HCT116 (cell line): ENCODE data around the gene ITPR2. TPM values are rescaled to one million over a fixed set of nuclear protein-coding genes. Genes with fewer than 3 reads are reported as not detected.
A peak's percentile ranks its signal among the peaks of the same experiment; 100 is the strongest.

Experiments used
- ATAC-seq: fragments of 200-7000 bp; cut with Tn5 transposase; 2 replicates; pipeline ENCODE4 v1.9.1; 2020; ENCODE audit warnings: mild to moderate bottlenecking, moderate library complexity
- BruUV-seq: library from RNA; stranded (reverse); fragments of 400-500 nt; replicated peaks from 2 replicates; lab custom pipeline; 2021; lab: Mats Ljungman, UMichigan
- CTCF ChIA-PET: fragments of 300-600 bp; sonication (Branson Sonifier 250); formaldehyde crosslinking; loops from one replicate; lab custom pipeline; 2021; ENCODE audit warnings: antibody characterized with exemption; lab: Charles Lee
- POLR2A ChIA-PET: fragments of 300-600, 350-600 bp; sonication (Branson Sonifier 250); formaldehyde crosslinking; loops from one replicate; lab custom pipeline; 2021; ENCODE audit warnings: antibody characterized with exemption; lab: Charles Lee
- RAD21 ChIA-PET, 2 experiments: fragments of 300-600 bp; sonication (Branson Sonifier 250); formaldehyde crosslinking; loops; one replicate each; lab custom pipeline; 2023; ENCODE audit warnings: low total read pairs in 2 of 2; ENCODE audit not compliant: uncharacterized antibody in 2 of 2, unreplicated experiment in 2 of 2, low non-redundant PET in 1 of 2; lab: Charles Lee
- DNase-seq: peaks from one replicate; pipeline ENCODE4 v3.0.0-alpha.2; 2010; ENCODE audit warnings: low read depth, low spot score
- H2AFZ ChIP-seq: fragments of 200-600 bp; shearing (Covaris generic), sonication (generic); 2 replicates; pipeline ENCODE4 v1.6.1; 2017; ENCODE audit warnings: low read depth, mixed run types, mixed read lengths, antibody characterized with exemption, low read length; ENCODE audit not compliant: poor library complexity, severe bottlenecking
- H3K27ac ChIP-seq: 2 replicates; pipeline ENCODE4 v1.5.1; 2012; ENCODE audit warnings: low read depth, low read length
- H3K27me3 ChIP-seq: fragments of 200-600 bp; sonication (generic); 2 replicates; pipeline ENCODE4 v1.6.1; 2016; ENCODE audit warnings: mixed run types, low read length, mixed read lengths; ENCODE audit not compliant: insufficient read depth
- H3K36me3 ChIP-seq, 2 experiments: fragments of 200-500 bp in 1 of 2; fragments of 200-600 bp in 1 of 2; sonication (Bioruptor generic) in 1 of 2; sonication (generic) in 1 of 2; 2 replicates each; pipeline versions ENCODE4 v1.5.1 to v1.6.1; 2014 to 2016; ENCODE audit warnings: low read length in 2 of 2, inconsistent platforms in 1 of 2, mixed read lengths in 1 of 2, mixed run types in 1 of 2; ENCODE audit not compliant: insufficient read depth in 2 of 2, control insufficient read depth in 1 of 2
- H3K4me1 ChIP-seq, 2 experiments: fragments of 200-600 bp in 1 of 2; sonication (generic) in 1 of 2; 2 replicates each; pipeline versions ENCODE4 v1.5.1 to v1.6.1; 2012 to 2017; ENCODE audit warnings: low read length in 2 of 2, inconsistent platforms in 1 of 2, mild to moderate bottlenecking in 1 of 2, mixed read lengths in 1 of 2, mixed run types in 1 of 2, moderate library complexity in 1 of 2; ENCODE audit not compliant: insufficient read depth in 2 of 2, control insufficient read depth in 1 of 2
- H3K4me2 ChIP-seq: fragments of 200-600 bp; sonication (generic); 2 replicates; pipeline ENCODE4 v1.6.1; 2017; ENCODE audit warnings: mixed run types, low read length, mixed read lengths
- H3K4me3 ChIP-seq, 2 experiments: fragments of 200-600 bp in 1 of 2; sonication (generic) in 1 of 2; replicated peaks in 1 of 2; 2 replicates each; pipeline ENCODE4 v1.5.1; 2011 to 2016; ENCODE audit warnings: low read length in 2 of 2, control low read depth in 1 of 2, low read depth in 1 of 2, mild to moderate bottlenecking in 1 of 2, mixed read lengths in 1 of 2, mixed run types in 1 of 2
- H3K79me2 ChIP-seq: fragments of 200-600 bp; sonication (generic); 2 replicates; pipeline ENCODE4 v1.6.1; 2017; ENCODE audit warnings: mild to moderate bottlenecking, mixed run types, low read length, moderate library complexity, mixed read lengths; ENCODE audit not compliant: insufficient read depth
- H3K9ac ChIP-seq: fragments of 200-600 bp; sonication (generic); 2 replicates; pipeline ENCODE4 v1.6.1; 2016; ENCODE audit warnings: low read length, mixed read lengths
- H3K9me2 ChIP-seq: fragments of 200-600 bp; sonication (generic), shearing (Covaris generic); 2 replicates; pipeline ENCODE4 v1.6.1; 2017; ENCODE audit warnings: mixed run types, mild to moderate bottlenecking, moderate library complexity; ENCODE audit not compliant: insufficient read depth
- H3K9me3 ChIP-seq, 2 experiments: fragments of 200-500 bp in 1 of 2; fragments of 200-600 bp in 1 of 2; sonication (Bioruptor generic) in 1 of 2; sonication (generic) in 1 of 2; 2 replicates each; pipeline ENCODE4 v1.6.1; 2014 to 2017; ENCODE audit warnings: low read length in 2 of 2, mixed read lengths in 2 of 2, inconsistent platforms in 1 of 2, low read depth in 1 of 2, mild to moderate bottlenecking in 1 of 2, mixed run types in 1 of 2, moderate library complexity in 1 of 2; ENCODE audit not compliant: control insufficient read depth in 1 of 2, insufficient read depth in 1 of 2
- H4K20me1 ChIP-seq: fragments of 200-600 bp; sonication (generic), shearing (Covaris generic); 2 replicates; pipeline ENCODE4 v1.6.1; 2017; ENCODE audit warnings: mixed run types, mild to moderate bottlenecking, moderate library complexity; ENCODE audit not compliant: insufficient read depth
- CBX3 ChIP-seq: IDR thresholded peaks from 2 replicates; pipeline ENCODE4 v1.6.1; 2012; ENCODE audit warnings: low read depth
- CEBPB ChIP-seq: IDR thresholded peaks from 2 replicates; pipeline ENCODE4 v1.6.1; 2012; ENCODE audit warnings: low read depth
- ELF1 ChIP-seq: IDR thresholded peaks from 2 replicates; pipeline ENCODE4 v1.6.1; 2012; ENCODE audit warnings: low read depth, borderline replicate concordance
- FOSL1 ChIP-seq: IDR thresholded peaks from 2 replicates; pipeline ENCODE4 v1.6.1; 2012; ENCODE audit warnings: low read depth
- JUND ChIP-seq: IDR thresholded peaks from 2 replicates; pipeline ENCODE4 v1.6.1; 2012
- MAX ChIP-seq: IDR thresholded peaks from 2 replicates; pipeline ENCODE4 v1.6.1; 2012
- POLR2A ChIP-seq: IDR thresholded peaks from 2 replicates; pipeline ENCODE4 v1.7.0; 2011; ENCODE audit warnings: borderline replicate concordance; ENCODE audit not compliant: insufficient read depth, insufficient read length; ENCODE audit errors: extremely low read depth
- POLR2AphosphoS5 ChIP-seq: IDR thresholded peaks from 2 replicates; pipeline ENCODE4 v1.6.1; 2011; ENCODE audit warnings: mild to moderate bottlenecking, low read depth, low read length, moderate library complexity
- REST ChIP-seq: IDR thresholded peaks from 2 replicates; pipeline ENCODE4 v1.6.1; 2012; ENCODE audit warnings: low read depth
- SIN3A ChIP-seq: IDR thresholded peaks from 2 replicates; pipeline ENCODE4 v1.6.1; 2012; ENCODE audit warnings: low read depth
- SP1 ChIP-seq: IDR thresholded peaks from 2 replicates; pipeline ENCODE4 v1.6.1; 2012; ENCODE audit warnings: low read depth
- SRF ChIP-seq: IDR thresholded peaks from 2 replicates; pipeline ENCODE4 v1.6.1; 2012; ENCODE audit warnings: low read depth
- YY1 ChIP-seq: IDR thresholded peaks from 2 replicates; pipeline ENCODE4 v1.6.1; 2011; ENCODE audit warnings: low read length, low read depth, moderate library complexity, mild to moderate bottlenecking; ENCODE audit not compliant: insufficient replicate concordance; ENCODE audit errors: extremely low read depth
- ZNF274 ChIP-seq: fragments of 200-500 bp; sonication (Bioruptor generic); IDR thresholded peaks from 2 replicates; pipeline ENCODE4 v1.6.1; 2014; ENCODE audit warnings: mild to moderate bottlenecking, low read depth, low read length, inconsistent platforms
- intact Hi-C: fragments of 100-400 bp; cut with micrococcal nuclease; formaldehyde crosslinking; loops from 2 replicates; pipeline ENCODE4 v1.10.0; 2022
- total RNA-seq: library from RNA; stranded (reverse); gene quantifications from one replicate; pipeline ENCODE4 v1.2.1, GENCODE V29; 2021; ENCODE audit not compliant: unreplicated experiment
- TF ChIP-seq, protein P1 (sequence below): IDR thresholded peaks from 2 replicates; pipeline ENCODE4 v1.6.1; 2011; ENCODE audit warnings: mild to moderate bottlenecking, low read length, moderate library complexity; ENCODE audit not compliant: insufficient replicate concordance; ENCODE audit errors: extremely low read depth

ITPR2 gene
- total RNA-seq, 1 experiment from 2014 or later, result 6.5 TPM

DNA sequence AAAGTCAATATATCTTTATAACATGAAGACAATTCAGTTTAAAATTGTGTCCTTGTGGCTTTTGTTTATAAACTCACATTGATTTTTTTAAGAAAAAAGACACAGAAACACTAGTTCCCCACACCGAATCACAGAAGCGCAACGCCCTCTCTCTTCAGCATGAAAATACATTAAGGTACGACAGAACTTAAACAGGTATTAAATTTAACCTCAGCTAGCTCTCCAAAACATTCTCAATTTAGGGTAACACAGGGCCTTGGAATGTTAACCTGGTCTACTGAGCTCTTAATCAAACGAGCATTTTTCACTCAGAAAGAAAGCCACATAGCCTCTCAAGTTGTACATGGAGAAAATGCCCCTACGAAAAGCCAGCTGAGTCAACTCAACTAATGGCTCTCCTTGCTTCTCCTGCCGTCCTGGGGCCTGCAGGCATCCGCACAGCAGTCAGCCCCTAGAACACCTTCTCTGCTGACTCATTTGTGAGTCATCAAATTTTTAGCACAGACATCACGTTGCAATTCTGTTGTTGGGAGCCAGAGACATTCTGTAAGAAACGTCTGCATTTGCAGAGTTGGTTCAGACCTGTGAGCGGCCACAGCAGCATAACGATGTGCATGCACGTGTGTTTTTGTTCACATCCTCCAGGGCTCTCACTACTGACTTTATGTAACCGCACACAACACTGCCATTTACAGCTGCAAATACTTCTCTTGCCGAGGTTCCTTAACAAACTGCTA lies 141.6 kb downstream of the ITPR2 start:
- Histone ChIP-seq H3K9me3 (no peaks in the 10 kb centered on the region), H3K79me2 (no peaks in the 10 kb centered on the region), H4K20me1 (no peaks in the 10 kb centered on the region), H3K4me1 (peaks cover 5 to 23% of the 10 kb centered on the region in 2 experiments), H3K36me3 (no peaks in the 10 kb centered on the region), H3K9ac (peak overlapping the region; percentile 33), H2AFZ (peak overlapping the region; percentile 47), H3K9me2 (no peaks in the 10 kb centered on the region), H3K27me3 (no peaks in the 10 kb centered on the region), H3K27ac (peak overlapping the region; percentile 0; the same call in 1 of the 2 replicates), H3K4me2 (peak overlapping the region; percentile 80), H3K4me3 (peak overlapping the region; percentile 13 to 43)
- CTCF ChIA-PET, result interaction anchor here (4.8 kb wide), 1 partner anchor 11 kb away, joined by 30 read pairs; no protein-coding TSS in a partner anchor
- peak; percentile 98 for ATAC-seq
- RAD21 ChIA-PET, result interaction anchor here in 1 of 2 experiments (1.3 kb wide), 1 partner anchor 10 kb away, joined by 5 read pairs; no protein-coding TSS in a partner anchor
- peak; percentile 81 for DNase-seq
- intact Hi-C loops, result no loop called here
- TF ChIP-seq CEBPB, result no peak; the same call in 1 of the 2 replicates
- peak; percentile 75 for TF ChIP-seq SP1
- peak; percentile 68; the same call in 1 of the 2 replicates for TF ChIP-seq MAX
- TF ChIP-seq SRF, result peak; percentile 57
- TF ChIP-seq REST, result no peak
- TF ChIP-seq YY1, result peak; percentile 46
- peak; percentile 93 for TF ChIP-seq JUND
- TF ChIP-seq POLR2AphosphoS5, result no peak
- TF ChIP-seq SIN3A, result peak; percentile 47; the same call in 1 of the 2 replicates
- TF ChIP-seq, protein P1, sequence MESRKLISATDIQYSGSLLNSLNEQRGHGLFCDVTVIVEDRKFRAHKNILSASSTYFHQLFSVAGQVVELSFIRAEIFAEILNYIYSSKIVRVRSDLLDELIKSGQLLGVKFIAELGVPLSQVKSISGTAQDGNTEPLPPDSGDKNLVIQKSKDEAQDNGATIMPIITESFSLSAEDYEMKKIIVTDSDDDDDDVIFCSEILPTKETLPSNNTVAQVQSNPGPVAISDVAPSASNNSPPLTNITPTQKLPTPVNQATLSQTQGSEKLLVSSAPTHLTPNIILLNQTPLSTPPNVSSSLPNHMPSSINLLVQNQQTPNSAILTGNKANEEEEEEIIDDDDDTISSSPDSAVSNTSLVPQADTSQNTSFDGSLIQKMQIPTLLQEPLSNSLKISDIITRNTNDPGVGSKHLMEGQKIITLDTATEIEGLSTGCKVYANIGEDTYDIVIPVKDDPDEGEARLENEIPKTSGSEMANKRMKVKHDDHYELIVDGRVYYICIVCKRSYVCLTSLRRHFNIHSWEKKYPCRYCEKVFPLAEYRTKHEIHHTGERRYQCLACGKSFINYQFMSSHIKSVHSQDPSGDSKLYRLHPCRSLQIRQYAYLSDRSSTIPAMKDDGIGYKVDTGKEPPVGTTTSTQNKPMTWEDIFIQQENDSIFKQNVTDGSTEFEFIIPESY, result no peak
- TF ChIP-seq POLR2A, result no peak
- no peak for TF ChIP-seq ELF1
- no peak for TF ChIP-seq ZNF274
- TF ChIP-seq CBX3, result peak; percentile 88; the same call in 1 of the 2 replicates
- TF ChIP-seq FOSL1, result peak; percentile 97
- BruUV-seq, result no TSS peak
- POLR2A ChIA-PET, result no interaction called here
